Measurements from ENCODE around the gene FHL2. TPM values are rescaled to one million over a fixed set of nuclear protein-coding genes. Genes with fewer than 3 reads are reported as not detected.
A peak's percentile ranks its signal among the peaks of the same experiment; 100 is the strongest.

FHL2 gene
- total and polyA plus RNA-seq, 2 of the 13 experiments (the other 11 are each of a cell fraction or from before 2014, with no cell fraction given) = 1.9 to 74.8 TPM

DNA sequence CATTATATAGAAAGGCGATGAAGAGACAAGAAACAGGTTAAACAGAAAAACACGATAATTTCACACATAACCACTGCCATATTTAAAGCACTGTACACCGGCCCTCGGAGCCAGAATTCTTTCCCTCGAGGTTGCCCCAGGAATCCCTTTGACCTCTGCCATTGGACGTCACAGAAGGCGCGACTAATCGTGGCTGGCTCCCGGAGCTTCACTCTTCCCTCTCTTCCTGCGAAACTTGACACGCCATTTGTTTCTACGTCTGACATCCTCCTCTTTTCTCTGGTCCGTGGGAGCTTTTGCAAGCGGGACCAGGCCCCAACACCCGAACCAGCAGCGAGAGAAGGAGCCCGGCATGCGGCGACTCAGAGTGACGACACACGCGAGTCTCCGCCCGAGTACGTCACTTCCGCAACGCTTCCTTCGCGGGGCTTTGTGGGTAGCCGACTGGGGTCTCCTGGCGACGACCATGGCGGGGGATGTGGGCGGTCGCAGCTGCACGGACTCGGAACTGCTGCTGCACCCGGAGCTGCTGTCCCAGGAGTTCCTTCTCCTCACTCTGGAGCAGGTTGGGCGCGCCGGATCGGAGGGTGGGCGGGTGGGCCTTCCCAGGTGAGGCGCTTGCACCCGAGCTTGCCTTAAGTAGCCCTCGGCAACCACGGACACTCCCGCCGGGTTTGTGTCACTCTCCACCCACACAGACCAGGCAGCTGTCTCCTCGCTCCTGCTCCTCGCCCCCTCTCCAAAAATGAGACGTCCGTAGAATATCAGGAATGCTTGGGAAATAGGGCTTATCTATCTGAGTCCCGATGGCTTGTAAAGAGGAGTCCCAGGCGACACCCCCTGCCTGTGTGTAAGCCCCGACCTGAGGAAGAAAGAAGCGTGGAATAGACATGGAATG is 61.5 kb downstream of the FHL2 start, which contains the start of gene C2orf49 (continued):
- TF ChIP-seq, protein P1, sequence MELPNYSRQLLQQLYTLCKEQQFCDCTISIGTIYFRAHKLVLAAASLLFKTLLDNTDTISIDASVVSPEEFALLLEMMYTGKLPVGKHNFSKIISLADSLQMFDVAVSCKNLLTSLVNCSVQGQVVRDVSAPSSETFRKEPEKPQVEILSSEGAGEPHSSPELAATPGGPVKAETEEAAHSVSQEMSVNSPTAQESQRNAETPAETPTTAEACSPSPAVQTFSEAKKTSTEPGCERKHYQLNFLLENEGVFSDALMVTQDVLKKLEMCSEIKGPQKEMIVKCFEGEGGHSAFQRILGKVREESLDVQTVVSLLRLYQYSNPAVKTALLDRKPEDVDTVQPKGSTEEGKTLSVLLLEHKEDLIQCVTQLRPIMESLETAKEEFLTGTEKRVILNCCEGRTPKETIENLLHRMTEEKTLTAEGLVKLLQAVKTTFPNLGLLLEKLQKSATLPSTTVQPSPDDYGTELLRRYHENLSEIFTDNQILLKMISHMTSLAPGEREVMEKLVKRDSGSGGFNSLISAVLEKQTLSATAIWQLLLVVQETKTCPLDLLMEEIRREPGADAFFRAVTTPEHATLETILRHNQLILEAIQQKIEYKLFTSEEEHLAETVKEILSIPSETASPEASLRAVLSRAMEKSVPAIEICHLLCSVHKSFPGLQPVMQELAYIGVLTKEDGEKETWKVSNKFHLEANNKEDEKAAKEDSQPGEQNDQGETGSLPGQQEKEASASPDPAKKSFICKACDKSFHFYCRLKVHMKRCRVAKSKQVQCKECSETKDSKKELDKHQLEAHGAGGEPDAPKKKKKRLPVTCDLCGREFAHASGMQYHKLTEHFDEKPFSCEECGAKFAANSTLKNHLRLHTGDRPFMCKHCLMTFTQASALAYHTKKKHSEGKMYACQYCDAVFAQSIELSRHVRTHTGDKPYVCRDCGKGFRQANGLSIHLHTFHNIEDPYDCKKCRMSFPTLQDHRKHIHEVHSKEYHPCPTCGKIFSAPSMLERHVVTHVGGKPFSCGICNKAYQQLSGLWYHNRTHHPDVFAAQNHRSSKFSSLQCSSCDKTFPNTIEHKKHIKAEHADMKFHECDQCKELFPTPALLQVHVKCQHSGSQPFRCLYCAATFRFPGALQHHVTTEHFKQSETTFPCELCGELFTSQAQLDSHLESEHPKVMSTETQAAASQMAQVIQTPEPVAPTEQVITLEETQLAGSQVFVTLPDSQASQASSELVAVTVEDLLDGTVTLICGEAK (IDR thresholded peaks at IDR 0.05) = peak; percentile 41; the same call in 1 of the 2 replicates
- TF ChIP-seq, protein P1 (CRISPR knock-in tag; IDR thresholded peaks at IDR 0.05) = no peak
- TF ChIP-seq NCOA1 (CRISPR knock-in tag; IDR thresholded peaks at IDR 0.05) (no peak), THYN1 (CRISPR knock-in tag; IDR thresholded peaks at IDR 0.05; ENCODE audit: borderline replicate concordance, low read depth) (no peak), ZC3H4 (CRISPR knock-in tag; IDR thresholded peaks at IDR 0.05; ENCODE audit: borderline replicate concordance) (no peak), ZNF777 (CRISPR knock-in tag; IDR thresholded peaks at IDR 0.05) (no peak), NR2F2 (IDR thresholded peaks at IDR 0.05; ENCODE audit: borderline replicate concordance, low read depth) (peak; percentile 86), AGO2 (optimal IDR thresholded peaks at IDR 0.05; ENCODE audit: low read depth, low read length) (no peak), BHLHE40 (IDR thresholded peaks at IDR 0.05; ENCODE audit: low read length) (peak; percentile 53), HOXA3 (CRISPR knock-in tag; IDR thresholded peaks at IDR 0.05) (peak; percentile 98), KLF13 (CRISPR knock-in tag; IDR thresholded peaks at IDR 0.05) (no peak), ZNF605 (CRISPR knock-in tag; IDR thresholded peaks at IDR 0.05) (peak; percentile 97), HNRNPUL1 (IDR thresholded peaks at IDR 0.05; ENCODE audit: low read depth, low read length) (no peak), RCOR2 (CRISPR knock-in tag; IDR thresholded peaks at IDR 0.05) (no peak), SRF (IDR thresholded peaks at IDR 0.05; ENCODE audit: low read depth, low read length) (peak; percentile 40; the same call in 1 of the 2 replicates)
- TF ChIP-seq, protein P2, sequence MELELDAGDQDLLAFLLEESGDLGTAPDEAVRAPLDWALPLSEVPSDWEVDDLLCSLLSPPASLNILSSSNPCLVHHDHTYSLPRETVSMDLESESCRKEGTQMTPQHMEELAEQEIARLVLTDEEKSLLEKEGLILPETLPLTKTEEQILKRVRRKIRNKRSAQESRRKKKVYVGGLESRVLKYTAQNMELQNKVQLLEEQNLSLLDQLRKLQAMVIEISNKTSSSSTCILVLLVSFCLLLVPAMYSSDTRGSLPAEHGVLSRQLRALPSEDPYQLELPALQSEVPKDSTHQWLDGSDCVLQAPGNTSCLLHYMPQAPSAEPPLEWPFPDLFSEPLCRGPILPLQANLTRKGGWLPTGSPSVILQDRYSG (CRISPR knock-in tag; IDR thresholded peaks at IDR 0.05) = 0 out of 2 replicates have a peak, but pooled peaks have one; percentile 49
- TF ChIP-seq, protein P3, sequence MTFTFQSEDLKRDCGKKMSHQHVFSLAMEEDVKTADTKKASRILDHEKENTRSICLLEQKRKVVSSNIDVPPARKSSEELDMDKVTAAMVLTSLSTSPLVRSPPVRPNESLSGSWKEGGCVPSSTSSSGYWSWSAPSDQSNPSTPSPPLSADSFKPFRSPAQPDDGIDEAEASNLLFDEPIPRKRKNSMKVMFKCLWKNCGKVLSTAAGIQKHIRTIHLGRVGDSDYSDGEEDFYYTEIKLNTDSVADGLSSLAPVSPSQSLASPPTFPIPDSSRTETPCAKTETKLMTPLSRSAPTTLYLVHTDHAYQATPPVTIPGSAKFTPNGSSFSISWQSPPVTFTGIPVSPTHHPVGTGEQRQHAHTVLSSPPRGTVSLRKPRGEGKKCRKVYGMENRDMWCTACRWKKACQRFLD (CRISPR knock-in tag; IDR thresholded peaks at IDR 0.05; ENCODE audit: borderline replicate concordance) = peak; percentile 54; the same call in 1 of the 2 replicates

Measured in HepG2 (cell line).